HEK293 (cell line): Measurements from ENCODE around the gene KIAA1586.

Source experiments
- CTCF ChIA-PET: fragments of 350-600 bp; formaldehyde crosslinking; extraction: SDS; loops from one replicate; lab custom pipeline; 2021; ENCODE audit warnings: antibody characterized with exemption; lab: Yijun Ruan, JAX
- POLR2A ChIA-PET: fragments of 300-600 bp; formaldehyde crosslinking; extraction: SDS; loops from one replicate; lab custom pipeline; 2020; ENCODE audit warnings: antibody characterized with exemption, inconsistent platforms; lab: Yijun Ruan, JAX
- H3K27ac ChIP-seq: fragments of 200-500 bp; sonication (Bioruptor generic); 2 replicates; pipeline ENCODE4 v1.5.1; 2014; ENCODE audit warnings: low read depth, low read length, control low read depth, inconsistent platforms; ENCODE audit errors: extremely low read depth
- H3K36me3 ChIP-seq, 2 experiments: fragments of 200-500 bp in 1 of 2; sonication (Bioruptor generic) in 1 of 2; 1 replicate in 1 of 2; 2 replicates in 1 of 2; pipeline ENCODE4 v1.5.1; 2014 to 2017; ENCODE audit warnings: inconsistent platforms in 2 of 2, low read length in 2 of 2; ENCODE audit not compliant: control insufficient read depth in 2 of 2, insufficient read depth in 1 of 2
- H3K4me1 ChIP-seq: fragments of 200-500 bp; sonication (Bioruptor generic); 2 replicates; pipeline ENCODE4 v1.5.1; 2014; ENCODE audit warnings: mild to moderate bottlenecking, low read length, inconsistent platforms; ENCODE audit not compliant: control insufficient read depth, insufficient read depth
- H3K4me3 ChIP-seq: 2 replicates; pipeline ENCODE4 v1.5.1; 2011; ENCODE audit warnings: low read depth, mild to moderate bottlenecking, control low read depth, low read length, moderate library complexity
- H3K9me3 ChIP-seq: fragments of 200-500 bp; sonication (Bioruptor generic); 2 replicates; pipeline ENCODE4 v1.5.1; 2014; ENCODE audit warnings: low read depth, low read length, inconsistent platforms; ENCODE audit not compliant: control insufficient read depth, insufficient read depth
- BCL6B ChIP-seq: fragments of 450-650 bp; formaldehyde crosslinking; IDR thresholded peaks from 2 replicates; pipeline ENCODE4 v1.5.1; 2017; ENCODE audit warnings: missing biosample characterization, missing genetic modification characterization
- CTCF ChIP-seq: fragments of 450-650 bp; formaldehyde crosslinking; IDR thresholded peaks from 2 replicates; pipeline ENCODE4 v1.5.1; 2016; ENCODE audit warnings: missing biosample characterization, missing genetic modification characterization
- KLF16 ChIP-seq: fragments of 450-650 bp; formaldehyde crosslinking; IDR thresholded peaks from 2 replicates; pipeline ENCODE4 v1.5.1; 2017; ENCODE audit warnings: missing biosample characterization, missing genetic modification characterization
- REPIN1 ChIP-seq: fragments of 450-650 bp; formaldehyde crosslinking; IDR thresholded peaks from 2 replicates; pipeline ENCODE4 v1.5.1; 2017; ENCODE audit warnings: missing biosample characterization, missing genetic modification characterization, low read depth
- SCRT1 ChIP-seq: fragments of 450-650 bp; formaldehyde crosslinking; IDR thresholded peaks from 2 replicates; pipeline ENCODE4 v1.5.1; 2016; ENCODE audit warnings: missing biosample characterization, missing genetic modification characterization, borderline replicate concordance
- YY1 ChIP-seq: fragments of 450-650 bp; formaldehyde crosslinking; IDR thresholded peaks from 2 replicates; pipeline ENCODE4 v1.5.1; 2018; ENCODE audit warnings: missing biosample characterization, missing genetic modification characterization
- ZBTB1 ChIP-seq: fragments of 450-650 bp; formaldehyde crosslinking; IDR thresholded peaks from 2 replicates; pipeline ENCODE4 v1.5.1; 2016; ENCODE audit warnings: missing biosample characterization, missing genetic modification characterization
- ZFP3 ChIP-seq: fragments of 450-650 bp; formaldehyde crosslinking; IDR thresholded peaks from 2 replicates; pipeline ENCODE4 v1.5.1; 2016; ENCODE audit warnings: low read depth, missing biosample characterization, missing genetic modification characterization
- ZNF132 ChIP-seq: fragments of 450-650 bp; formaldehyde crosslinking; IDR thresholded peaks from 2 replicates; pipeline ENCODE4 v1.5.1; 2017; ENCODE audit warnings: missing biosample characterization, missing genetic modification characterization, borderline replicate concordance
- ZNF169 ChIP-seq: fragments of 450-650 bp; formaldehyde crosslinking; IDR thresholded peaks from 2 replicates; pipeline ENCODE4 v1.5.1; 2016; ENCODE audit warnings: missing biosample characterization, missing genetic modification characterization
- ZNF184 ChIP-seq: fragments of 450-650 bp; IDR thresholded peaks from 2 replicates; pipeline ENCODE4 v1.5.1; 2018; ENCODE audit warnings: missing biosample characterization, mild to moderate bottlenecking, missing genetic modification characterization
- ZNF2 ChIP-seq: fragments of 450-650 bp; formaldehyde crosslinking; IDR thresholded peaks from 2 replicates; pipeline ENCODE4 v1.5.1; 2016; ENCODE audit warnings: missing biosample characterization, missing genetic modification characterization
- ZNF398 ChIP-seq: fragments of 450-650 bp; formaldehyde crosslinking; IDR thresholded peaks from 2 replicates; pipeline ENCODE4 v1.5.1; 2017; ENCODE audit warnings: missing biosample characterization, missing genetic modification characterization
- ZNF549 ChIP-seq: fragments of 450-650 bp; IDR thresholded peaks from 2 replicates; pipeline ENCODE4 v1.5.1; 2018; ENCODE audit warnings: missing biosample characterization, missing genetic modification characterization, mild to moderate bottlenecking, inconsistent platforms, moderate library complexity
- ZNF585B ChIP-seq: fragments of 450-650 bp; formaldehyde crosslinking; IDR thresholded peaks from 2 replicates; pipeline ENCODE4 v1.5.1; 2016; ENCODE audit warnings: missing biosample characterization, missing genetic modification characterization
- ZNF621 ChIP-seq: fragments of 450-650 bp; formaldehyde crosslinking; IDR thresholded peaks from 2 replicates; pipeline ENCODE4 v1.5.1; 2017; ENCODE audit warnings: missing biosample characterization, missing genetic modification characterization
- ZNF704 ChIP-seq: fragments of 450-650 bp; formaldehyde crosslinking; IDR thresholded peaks from 2 replicates; pipeline ENCODE4 v1.5.1; 2016; ENCODE audit warnings: missing biosample characterization, missing genetic modification characterization
- ZNF776 ChIP-seq: fragments of 450-650 bp; formaldehyde crosslinking; IDR thresholded peaks from 2 replicates; pipeline ENCODE4 v1.5.0; 2017; ENCODE audit warnings: missing biosample characterization, missing genetic modification characterization, borderline replicate concordance
- ZSCAN16 ChIP-seq: fragments of 450-650 bp; formaldehyde crosslinking; IDR thresholded peaks from 2 replicates; pipeline ENCODE4 v1.5.1; 2016; ENCODE audit warnings: missing biosample characterization, missing genetic modification characterization
- ZSCAN23 ChIP-seq: fragments of 450-650 bp; formaldehyde crosslinking; IDR thresholded peaks from 2 replicates; pipeline ENCODE4 v1.5.1; 2016; ENCODE audit warnings: missing biosample characterization, missing genetic modification characterization

The KIAA1586 gene

DNA sequence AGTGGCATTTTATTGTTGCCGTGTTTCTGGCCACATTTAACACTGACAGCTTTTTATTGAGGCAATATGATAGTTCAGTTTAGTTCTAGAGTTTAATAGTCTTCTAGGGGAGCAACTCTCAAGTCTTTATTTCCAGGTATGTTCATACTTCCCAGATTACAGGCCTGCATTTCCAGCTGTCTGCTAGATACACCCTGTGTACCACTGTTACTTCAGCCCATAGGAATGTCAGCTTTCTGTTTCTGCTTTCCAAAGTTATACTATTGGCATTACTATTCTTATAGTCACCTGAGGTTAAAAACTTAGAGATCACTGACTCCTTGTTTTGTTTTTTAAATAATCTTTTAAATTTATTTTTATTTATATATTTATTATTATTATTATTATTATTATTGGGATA, 51.1 kb downstream of the KIAA1586 start:
- Histone ChIP-seq H3K4me1 (peaks cover 3% of the 10 kb centered on the region), H3K4me3 (no peak overlapping the region), H3K9me3 (no peaks in the 10 kb centered on the region), H3K27ac (no peak overlapping the region), H3K36me3 (peaks cover 71 to 73% of the 10 kb centered on the region in 2 experiments)
- CTCF ChIA-PET, result interaction anchor here (0.7 to 1.9 kb wide), 4 partner anchors 193 to 219 kb away, joined by 3 to 7 read pairs (median 4); no protein-coding TSS in a partner anchor
- POLR2A ChIA-PET, result interaction anchor here (2.1 kb wide), 1 partner anchor 8 kb away, joined by 4 read pairs; no protein-coding TSS in a partner anchor
- TF ChIP-seq ZNF549 (no peak), YY1 (tag by site-specific recombination) (no peak), CTCF (no peak), ZNF621 (no peak), ZNF585B (tag by site-specific recombination) (no peak), ZNF184 (tag by site-specific recombination) (no peak), ZBTB1 (tag by site-specific recombination) (no peak), ZFP3 (tag by site-specific recombination) (no peak), KLF16 (tag by site-specific recombination) (no peak), ZNF132 (tag by site-specific recombination) (no peak), ZNF704 (tag by site-specific recombination) (no peak), ZNF776 (tag by site-specific recombination) (no peak), ZNF2 (tag by site-specific recombination) (no peak), SCRT1 (tag by site-specific recombination) (no peak), ZNF169 (tag by site-specific recombination) (no peak), REPIN1 (no peak), ZSCAN23 (tag by site-specific recombination) (no peak), BCL6B (tag by site-specific recombination) (no peak), ZNF398 (tag by site-specific recombination) (no peak)

GRCh38 chr6:57102976-57103375, 56.5 kb downstream of the KIAA1586 start:
- POLR2A ChIA-PET, result interaction anchor here (1.1 to 1.4 kb wide), 2 partner anchors 14 to 88 kb away, joined by 3 to 6 read pairs; no protein-coding TSS in a partner anchor
- Histone ChIP-seq H3K4me3 (no peak overlapping the region), H3K27ac (no peak overlapping the region), H3K36me3 (peaks cover 51 to 75% of the 10 kb centered on the region in 2 experiments), H3K4me1 (0 out of 2 replicates have a peak, but pooled peaks cover 2% of the 10 kb centered on the region), H3K9me3 (no peaks in the 10 kb centered on the region)
- no peak for TF ChIP-seq ZSCAN16 (tag by site-specific recombination)
- CTCF ChIA-PET, result interaction anchor here (0.6 to 1.8 kb wide), 3 partner anchors 198 to 242 kb away, joined by 3 to 6 read pairs (median 4); no protein-coding TSS in a partner anchor
